Body of pancreas (tissue), 4 donors: ENCODE measurements around the gene YARS2. TPM values are rescaled to one million over a fixed set of nuclear protein-coding genes. Genes with fewer than 3 reads are reported as not detected.

Experiments used
- ATAC-seq: fragments of 150-250 bp; one replicate; pipeline ENCODE4 v1.9.1; 2016
- DNase-seq, 4 donors: peaks; one replicate each; pipeline ENCODE4 v3.0.0-alpha.2; 2019
- H3K27ac ChIP-seq, 4 donors: fragments of 200-600 bp; sonication (generic); 1 replicate in 3 of 4; 2 replicates in 1 of 4; pipeline versions ENCODE4 v1.5.1 to v1.6.1; 2016 to 2019; ENCODE audit warnings: mild to moderate bottlenecking in 1 of 4, mixed read lengths in 1 of 4, moderate library complexity in 1 of 4
- H3K27me3 ChIP-seq, 2 donors: fragments of 200-600 bp; sonication (generic); one replicate each; pipeline ENCODE4 v1.6.0; 2016; ENCODE audit warnings: mild to moderate bottlenecking in 1 of 2
- H3K36me3 ChIP-seq, 2 donors: fragments of 200-600 bp; sonication (generic); replicated peaks in 1 of 2; 2 replicates each; pipeline ENCODE4 v1.5.1; 2016; ENCODE audit warnings: low read depth in 2 of 2; ENCODE audit not compliant: insufficient read depth in 1 of 2
- H3K4me1 ChIP-seq: fragments of 200-600 bp; sonication (generic); one replicate; pipeline ENCODE4 v1.6.0; 2016
- H3K4me3 ChIP-seq, 2 donors: fragments of 200-600 bp; sonication (generic); 1 replicate in 1 of 2; 2 replicates in 1 of 2; pipeline ENCODE4 v1.5.1; 2016 to 2019
- H3K9me3 ChIP-seq, 3 donors: fragments of 200-600 bp; sonication (generic); 1 replicate in 2 of 3; 2 replicates in 1 of 3; pipeline ENCODE4 v1.5.1; 2016
- POLR2A ChIP-seq, 3 donors: fragments of 450-650 bp; IDR thresholded peaks; one replicate each; pipeline ENCODE4 v1.6.1; 2016; ENCODE audit warnings: antibody characterized with exemption in 3 of 3, mild to moderate bottlenecking in 2 of 3
- WGBS, 2 donors: methylation state at CpG; one replicate each; pipeline ENCODE4 v1.1.5; 2017; 5-methylcytosine and 5-hydroxymethylcytosine counted together
- intact Hi-C: fragments of 100-400 bp; cut with DNase I; formaldehyde crosslinking; loops from one replicate; pipeline ENCODE4 v1.15.1; 2023
- total RNA-seq, 2 donors: library from RNA; depleted of rRNA; stranded (reverse); fragments of >200 nt; gene quantifications; one replicate each; pipeline ENCODE4 v1.1.0, GENCODE V29; 2016
- TF ChIP-seq, protein P1 (sequence below), 7 experiments: fragments of 450-650 bp in 4 of 7; fragments of 200-600 bp in 3 of 7; sonication (generic) in 3 of 7; IDR thresholded peaks; one replicate each; pipeline ENCODE4 v1.5.1; 2016 to 2019; ENCODE audit warnings: antibody characterized with exemption in 7 of 7

The YARS2 gene
- total RNA-seq, 2 donors from 2014 or later: 8.6 to 16.9 TPM

DNA sequence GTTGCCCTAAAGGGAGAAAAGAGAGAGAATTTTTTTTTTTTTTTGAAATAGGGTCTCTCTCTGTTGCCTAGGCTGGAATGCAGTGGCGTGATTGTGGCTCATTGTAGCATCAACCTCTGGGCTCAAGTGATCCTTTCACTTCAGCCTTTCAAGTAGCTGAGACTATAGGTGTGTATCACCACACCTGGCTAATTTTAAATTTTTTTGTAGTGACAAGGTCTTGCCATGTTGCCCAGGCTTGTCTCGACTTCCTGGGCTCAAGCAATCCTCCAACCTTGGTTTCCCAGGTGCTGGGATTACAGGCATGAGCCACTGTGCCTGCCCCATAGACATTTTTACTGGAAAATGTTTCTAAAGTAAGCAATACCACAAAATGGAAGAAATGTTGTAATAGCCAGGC, 36.8 kb downstream of the YARS2 start:
- H3K27ac ChIP-seq: no peak overlapping the region
- H3K4me3 ChIP-seq: no peak overlapping the region
- H3K27me3 ChIP-seq: no peaks in the 10 kb centered on the region
- no peaks in the 10 kb centered on the region for H3K4me1 ChIP-seq
- ATAC-seq (no peak), DNase-seq (no peak)
- TF ChIP-seq, protein P1, sequence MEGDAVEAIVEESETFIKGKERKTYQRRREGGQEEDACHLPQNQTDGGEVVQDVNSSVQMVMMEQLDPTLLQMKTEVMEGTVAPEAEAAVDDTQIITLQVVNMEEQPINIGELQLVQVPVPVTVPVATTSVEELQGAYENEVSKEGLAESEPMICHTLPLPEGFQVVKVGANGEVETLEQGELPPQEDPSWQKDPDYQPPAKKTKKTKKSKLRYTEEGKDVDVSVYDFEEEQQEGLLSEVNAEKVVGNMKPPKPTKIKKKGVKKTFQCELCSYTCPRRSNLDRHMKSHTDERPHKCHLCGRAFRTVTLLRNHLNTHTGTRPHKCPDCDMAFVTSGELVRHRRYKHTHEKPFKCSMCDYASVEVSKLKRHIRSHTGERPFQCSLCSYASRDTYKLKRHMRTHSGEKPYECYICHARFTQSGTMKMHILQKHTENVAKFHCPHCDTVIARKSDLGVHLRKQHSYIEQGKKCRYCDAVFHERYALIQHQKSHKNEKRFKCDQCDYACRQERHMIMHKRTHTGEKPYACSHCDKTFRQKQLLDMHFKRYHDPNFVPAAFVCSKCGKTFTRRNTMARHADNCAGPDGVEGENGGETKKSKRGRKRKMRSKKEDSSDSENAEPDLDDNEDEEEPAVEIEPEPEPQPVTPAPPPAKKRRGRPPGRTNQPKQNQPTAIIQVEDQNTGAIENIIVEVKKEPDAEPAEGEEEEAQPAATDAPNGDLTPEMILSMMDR (IDR thresholded peaks at IDR 0.05): no peak
- TF ChIP-seq POLR2A (IDR thresholded peaks at IDR 0.05): no peak
- intact Hi-C loops: no loop called here
- peaks cover 0 to 4% of the 10 kb centered on the region in 2 donors for H3K36me3 ChIP-seq
- WGBS, 2 donors: 100% methylated on average over 2 of the region's 2 CpGs
- H3K9me3 ChIP-seq: no peaks in the 10 kb centered on the region

DNA sequence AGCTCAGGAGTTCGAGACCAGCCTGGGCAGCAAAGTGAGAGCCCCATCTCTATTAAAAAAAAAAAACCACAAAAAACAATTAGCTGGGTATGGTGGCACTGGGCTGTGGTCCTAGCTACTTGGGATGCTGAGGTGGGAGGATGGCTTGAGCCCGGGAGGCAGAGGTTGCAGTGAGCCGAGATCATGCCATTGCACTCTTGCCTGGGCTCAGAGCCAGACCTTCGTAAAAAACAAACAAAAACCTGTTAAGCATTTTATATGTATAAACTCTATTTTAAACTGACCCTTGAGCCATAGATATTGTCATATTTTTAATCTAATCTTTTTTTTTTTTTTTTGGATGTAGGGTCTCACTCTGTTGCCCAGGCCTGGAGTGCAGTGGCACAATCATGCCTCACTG, 40.9 kb downstream of the YARS2 start:
- intact Hi-C loops: no loop called here
- WGBS, 2 donors: 57 to 72% methylated on average over 4 of the region's 4 CpGs
- no peak overlapping the region for H3K4me3 ChIP-seq
- H3K27me3 ChIP-seq: no peaks in the 10 kb centered on the region
- ATAC-seq (no peak), DNase-seq (no peak)
- H3K9me3 ChIP-seq: no peaks in the 10 kb centered on the region
- peaks cover 0 to 5% of the 10 kb centered on the region in 2 donors for H3K36me3 ChIP-seq
- H3K4me1 ChIP-seq: no peaks in the 10 kb centered on the region
- no peak overlapping the region for H3K27ac ChIP-seq
- no peak for TF ChIP-seq POLR2A (IDR thresholded peaks at IDR 0.05)
- TF ChIP-seq, protein P1 (IDR thresholded peaks at IDR 0.05): no peak

DNA sequence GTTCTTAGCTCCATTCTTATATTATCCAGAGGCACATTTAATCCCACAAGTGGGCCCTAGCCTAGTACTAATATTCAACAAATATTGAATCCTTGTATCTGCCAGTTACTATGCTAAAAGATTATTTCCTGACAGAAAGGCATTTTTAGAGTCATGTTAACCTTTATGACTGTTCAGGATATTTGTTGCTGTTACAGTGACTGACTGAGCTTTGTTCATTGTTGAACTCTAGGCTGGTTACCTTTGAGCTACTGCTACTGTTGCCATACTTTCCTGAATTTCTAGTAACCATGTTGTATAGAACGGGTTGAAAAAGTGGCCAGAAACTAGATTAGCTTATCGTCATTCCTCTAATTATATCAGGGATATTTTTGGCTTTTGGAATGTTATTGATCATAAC, 46.8 kb downstream of the YARS2 start:
- Histone ChIP-seq H3K4me1 (peaks cover 13% of the 10 kb centered on the region), H3K9me3 (no peaks in the 10 kb centered on the region), H3K27ac (no peak overlapping the region), H3K4me3 (no peak overlapping the region), H3K36me3 (peaks cover 0 to 5% of the 10 kb centered on the region in 2 donors), H3K27me3 (no peaks in the 10 kb centered on the region)
- 44 to 77% methylated on average over 2 of the region's 2 CpGs for WGBS, 2 donors
- no peak for ATAC-seq
- intact Hi-C loops: no loop called here
- no peak for DNase-seq
- TF ChIP-seq, protein P1 (IDR thresholded peaks at IDR 0.05): no peak
- no peak for TF ChIP-seq POLR2A (IDR thresholded peaks at IDR 0.05)

DNA sequence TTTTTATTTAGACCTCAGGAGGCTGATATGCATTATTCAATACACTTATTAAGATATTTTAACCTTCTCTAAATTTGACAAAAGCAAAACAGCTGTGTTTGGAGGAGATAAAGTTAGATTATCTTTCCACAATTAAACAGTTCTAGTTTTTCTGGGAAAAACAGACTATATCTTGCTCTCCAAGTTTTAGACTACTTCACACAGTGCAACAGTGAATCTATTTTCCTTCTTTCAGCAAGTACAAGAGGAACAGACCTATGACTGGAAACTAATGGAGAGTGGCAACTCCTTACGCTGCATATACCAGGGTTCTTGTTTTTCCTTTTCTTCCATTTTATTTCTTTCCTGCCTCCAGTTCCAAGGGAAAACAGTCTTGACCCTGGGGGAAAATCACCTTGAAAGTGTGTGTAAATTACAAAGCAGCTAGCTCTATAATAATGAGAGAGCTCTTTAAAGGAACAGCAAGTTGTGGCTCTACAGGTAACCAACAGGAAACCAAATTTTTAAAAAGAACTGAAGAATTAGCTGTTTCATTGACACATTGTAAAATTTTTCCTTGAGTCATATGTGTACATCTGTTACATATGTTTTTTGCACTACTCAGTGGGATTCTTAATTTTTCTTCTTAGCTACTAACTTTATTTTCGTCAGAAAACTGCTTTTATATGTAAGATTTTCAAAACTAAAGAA, 49.2 kb downstream of the YARS2 start:
- ATAC-seq (no peak), DNase-seq (no peak)
- intact Hi-C loops: no loop called here
- Histone ChIP-seq H3K27me3 (no peaks in the 10 kb centered on the region), H3K27ac (no peak overlapping the region), H3K4me1 (peaks cover 13% of the 10 kb centered on the region), H3K36me3 (peaks cover 0 to 3% of the 10 kb centered on the region in 2 donors), H3K9me3 (no peaks in the 10 kb centered on the region), H3K4me3 (no peak overlapping the region)
- WGBS, 2 donors: 61 to 72% methylated on average over 2 of the region's 2 CpGs
- TF ChIP-seq, protein P1 (IDR thresholded peaks at IDR 0.05): no peak
- TF ChIP-seq POLR2A (IDR thresholded peaks at IDR 0.05): no peak

DNA sequence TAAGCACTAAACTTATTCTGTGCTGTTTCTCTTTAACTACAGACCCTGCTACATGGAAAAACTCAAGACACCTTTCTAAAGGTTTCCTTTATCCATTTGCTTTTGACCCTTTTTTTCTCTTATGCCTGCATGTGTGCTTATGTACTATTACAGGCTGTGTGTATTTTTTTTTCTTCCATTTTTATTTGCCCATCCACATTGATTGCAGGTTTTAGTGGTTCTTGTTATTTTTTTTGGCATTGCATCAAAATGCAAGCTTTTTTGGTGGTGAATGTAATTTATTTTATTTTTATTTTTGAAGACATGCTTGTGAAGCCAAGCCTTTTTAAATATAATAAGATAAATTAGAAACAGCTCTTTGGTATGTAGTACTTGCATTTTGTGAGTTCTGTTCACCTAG, 49.9 kb downstream of the YARS2 start:
- Histone ChIP-seq H3K9me3 (no peaks in the 10 kb centered on the region), H3K36me3 (no peaks in the 10 kb centered on the region), H3K27ac (no peak overlapping the region), H3K4me1 (peaks cover 13% of the 10 kb centered on the region), H3K4me3 (no peak overlapping the region), H3K27me3 (no peaks in the 10 kb centered on the region)
- ATAC-seq: no peak
- DNase-seq: no peak
- TF ChIP-seq POLR2A (IDR thresholded peaks at IDR 0.05): no peak
- TF ChIP-seq, protein P1 (IDR thresholded peaks at IDR 0.05): no peak
- intact Hi-C loops: no loop called here
